Esophagus squamous epithelium (tissue), 5 donors: ENCODE measurements around the gene DNAL1. TPM values are rescaled to one million over a fixed set of nuclear protein-coding genes. Genes with fewer than 3 reads are reported as not detected.

Experiments used
- DNase-seq: peaks from one replicate; lab custom pipeline; 2025; lab: John Stamatoyannopoulos, UW
- H3K27ac ChIP-seq, 4 donors: fragments of 200-600 bp; sonication (generic); one replicate each; pipeline ENCODE4 v1.5.1; 2016 to 2019; ENCODE audit warnings: mild to moderate bottlenecking in 1 of 4
- H3K27me3 ChIP-seq, 4 donors: fragments of 200-600 bp; sonication (generic); 1 replicate in 3 of 4; 2 replicates in 1 of 4; pipeline versions ENCODE4 v1.5.1 to v1.6.0; 2017 to 2021; ENCODE audit warnings: antibody characterized with exemption in 1 of 4
- H3K36me3 ChIP-seq, 3 donors: fragments of 200-600 bp; sonication (generic); one replicate each; pipeline ENCODE4 v1.5.1; 2016 to 2019
- H3K4me1 ChIP-seq, 3 donors: fragments of 200-600 bp; sonication (generic); one replicate each; pipeline ENCODE4 v1.5.1; 2017 to 2019
- H3K4me3 ChIP-seq, 4 donors: fragments of 200-600 bp; sonication (generic); 1 replicate in 3 of 4; 2 replicates in 1 of 4; pipeline ENCODE4 v1.5.1; 2016 to 2019; ENCODE audit warnings: mild to moderate bottlenecking in 2 of 4, moderate library complexity in 1 of 4
- H3K9me3 ChIP-seq, 3 donors: fragments of 200-600 bp; sonication (generic); one replicate each; pipeline ENCODE4 v1.5.1; 2016 to 2019
- CTCF ChIP-seq, 6 experiments: fragments of 450-650 bp in 4 of 6; fragments of 200-600 bp in 2 of 6; sonication (generic) in 2 of 6; IDR thresholded peaks; one replicate each; pipeline ENCODE4 v1.5.1; 2016 to 2019; ENCODE audit warnings: antibody characterized with exemption in 6 of 6, mild to moderate bottlenecking in 4 of 6, moderate library complexity in 4 of 6
- POLR2A ChIP-seq, 4 donors: fragments of 450-650 bp; IDR thresholded peaks; one replicate each; pipeline ENCODE4 v1.6.1; 2017; ENCODE audit warnings: antibody characterized with exemption in 4 of 4, mild to moderate bottlenecking in 4 of 4, moderate library complexity in 3 of 4
- WGBS, 2 donors: methylation state at CpG; one replicate each; pipeline ENCODE4 v1.1.5; 2018; 5-methylcytosine and 5-hydroxymethylcytosine counted together
- intact Hi-C: fragments of 100-400 bp; cut with DNase I; formaldehyde crosslinking; loops from one replicate; pipeline ENCODE4 v1.15.0; 2022
- total RNA-seq, 4 donors: library from RNA; depleted of rRNA; stranded (reverse); fragments of >200 nt; gene quantifications; one replicate each; pipeline ENCODE4 v1.1.0, GENCODE V29; 2016
- donor health status: DM: yes; HTN: yes; CAD: no.

The DNAL1 gene
- total RNA-seq, 4 donors from 2014 or later: 1.8 to 6.4 (median 4.1) TPM

DNA sequence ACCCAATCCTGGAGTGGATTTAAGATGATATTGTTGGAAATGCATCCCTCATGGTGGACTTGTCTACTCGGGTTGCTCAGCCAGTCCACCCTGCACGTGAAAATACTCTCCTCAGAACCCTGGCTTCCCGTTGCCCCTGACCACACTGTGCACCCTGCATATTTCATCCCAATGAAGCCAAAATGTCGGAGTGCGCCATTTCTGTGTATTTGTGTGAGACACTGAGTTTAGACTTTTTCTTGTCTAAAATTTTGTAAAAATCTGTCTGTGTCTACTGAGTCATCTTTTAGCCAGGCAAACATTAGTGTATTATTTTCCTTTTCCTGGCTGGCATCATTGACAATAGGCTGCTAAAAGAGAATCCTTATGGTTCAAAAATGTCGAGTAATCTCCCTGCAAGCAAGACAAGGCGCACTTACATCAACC is 69.9 kb downstream of the DNAL1 start:
- intact Hi-C loops: no loop called here
- H3K4me3 ChIP-seq: peak overlapping the region in 3 of 4 donors; percentile 81 to 92 (median 86)

DNA sequence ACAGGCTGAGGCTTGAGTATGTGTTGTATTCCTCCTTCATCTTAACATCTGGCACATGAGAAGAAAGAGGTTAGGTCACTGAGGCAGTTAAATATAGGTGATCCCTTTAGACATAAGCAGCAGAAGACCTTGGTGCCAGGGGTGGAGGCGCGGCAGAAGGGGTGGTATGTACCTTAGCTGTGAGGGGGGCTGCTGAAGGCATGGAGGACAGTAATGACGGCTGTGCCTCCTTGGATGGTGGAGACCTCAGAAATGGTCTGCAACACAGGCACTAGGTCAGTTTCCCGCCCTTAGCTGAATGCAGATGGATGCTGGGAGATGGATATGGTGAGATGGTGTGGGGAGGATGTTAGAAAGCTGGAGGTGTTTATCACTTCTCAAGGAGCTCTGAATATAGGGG is 70.9 kb downstream of the DNAL1 start:
- H3K4me3 ChIP-seq: no peak overlapping the region
- H3K27me3 ChIP-seq: no peaks in the 10 kb centered on the region
- no peaks in the 10 kb centered on the region for H3K9me3 ChIP-seq
- intact Hi-C loops: no loop called here
- DNase-seq: no peak
- peaks cover 28 to 57% (median 29%) of the 10 kb centered on the region in 3 donors for H3K36me3 ChIP-seq
- TF ChIP-seq CTCF (IDR thresholded peaks at IDR 0.05) (no peak), POLR2A (IDR thresholded peaks at IDR 0.05) (no peak)
- H3K4me1 ChIP-seq: peaks cover 7 to 71% (median 10%) of the 10 kb centered on the region in 3 donors
- 88 to 91% methylated on average over 4 of the region's 4 CpGs for WGBS, 2 donors
- peak overlapping the region in 1 of 4 donors; percentile 7 for H3K27ac ChIP-seq

More for the DNA sequence above, 69.9 kb downstream of the DNAL1 start:
- Histone ChIP-seq H3K36me3 (peaks cover 19 to 46% (median 20%) of the 10 kb centered on the region in 3 donors), H3K9me3 (no peaks in the 10 kb centered on the region), H3K27me3 (no peaks in the 10 kb centered on the region), H3K27ac (peak overlapping the region; percentile 87 to 94 (median 93)), H3K4me1 (peaks cover 7 to 74% (median 10%) of the 10 kb centered on the region in 3 donors)
- WGBS, 2 donors: 44 to 47% methylated on average over 7 of the region's 7 CpGs
- no peak for TF ChIP-seq CTCF (IDR thresholded peaks at IDR 0.05)
- no peak for TF ChIP-seq POLR2A (IDR thresholded peaks at IDR 0.05)
- DNase-seq: no peak

- H3K27me3 ChIP-seq: no peaks in the 10 kb centered on the region
- peaks cover 39 to 72% (median 43%) of the 10 kb centered on the region in 3 donors for H3K36me3 ChIP-seq
- DNase-seq: no peak
- H3K4me1 ChIP-seq: peaks cover 4 to 57% (median 7%) of the 10 kb centered on the region in 3 donors
- no peak overlapping the region for H3K4me3 ChIP-seq
- no peak for TF ChIP-seq POLR2A (IDR thresholded peaks at IDR 0.05)
- TF ChIP-seq CTCF (IDR thresholded peaks at IDR 0.05): no peak
- intact Hi-C loops: no loop called here
- H3K9me3 ChIP-seq: no peaks in the 10 kb centered on the region
- peak overlapping the region; percentile 37 to 82 (median 77) for H3K27ac ChIP-seq
- 68 to 76% methylated on average over 3 of the region's 3 CpGs for WGBS, 2 donors
Measured at GRCh38 chr14:73717266-73717665, 72.5 kb downstream of the DNAL1 start.

DNA sequence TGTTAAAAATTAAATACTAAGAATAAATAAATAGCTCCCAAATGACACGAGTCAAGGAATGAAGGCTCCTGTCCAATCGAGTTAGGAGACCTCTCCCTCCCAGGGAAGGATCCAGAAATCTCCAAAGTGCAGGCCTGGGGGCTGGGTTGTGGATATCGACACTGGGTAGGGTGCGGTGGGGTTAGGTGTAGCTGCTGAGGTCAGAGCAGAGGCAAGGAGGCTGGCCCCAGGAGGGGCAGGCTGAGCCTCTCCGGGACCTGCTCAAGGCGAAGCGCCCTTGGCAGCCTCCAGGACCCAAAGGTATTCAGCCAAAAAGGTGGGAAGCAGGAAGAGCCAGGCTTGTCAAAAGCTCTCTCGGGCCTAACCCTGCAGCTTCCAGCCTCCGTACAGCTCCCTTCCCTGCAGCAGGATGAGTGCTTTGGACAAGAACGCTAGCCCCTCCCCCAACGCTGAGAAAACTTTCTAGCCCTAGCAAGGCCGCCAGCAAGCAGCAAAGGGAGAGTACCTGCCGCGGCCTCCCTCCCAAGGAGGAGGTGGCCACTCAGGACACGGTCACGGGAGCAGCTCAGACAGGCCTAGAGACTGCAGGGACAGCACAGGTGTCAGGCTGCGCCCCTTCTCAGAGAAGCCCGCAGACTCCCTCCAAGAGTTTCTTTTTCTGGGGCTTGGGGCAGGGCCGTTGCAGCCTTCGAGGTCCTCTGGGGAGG is 73.1 kb downstream of the DNAL1 start:
- Histone ChIP-seq H3K4me1 (peaks cover 5 to 57% (median 7%) of the 10 kb centered on the region in 3 donors), H3K36me3 (peaks cover 39 to 78% (median 49%) of the 10 kb centered on the region in 3 donors), H3K4me3 (peak overlapping the region in 1 of 4 donors; percentile 19), H3K27me3 (no peaks in the 10 kb centered on the region), H3K9me3 (no peaks in the 10 kb centered on the region), H3K27ac (peak overlapping the region; percentile 41 to 82 (median 77))
- WGBS, 2 donors: 61 to 72% methylated on average over 3 to 9 of the region's 20 CpGs
- TF ChIP-seq CTCF (IDR thresholded peaks at IDR 0.05): no peak
- no peak for TF ChIP-seq POLR2A (IDR thresholded peaks at IDR 0.05)
- intact Hi-C loops: no loop called here
- DNase-seq: no peak
